GM12878 (cell line): ENCODE data around the gene DNAJC11. TPM values are rescaled to one million over a fixed set of nuclear protein-coding genes. Genes with fewer than 3 reads are reported as not detected.

Experiments used
- ATAC-seq: fragments of 200-7000 bp; cut with Tn5 transposase; 3 replicates; pipeline ENCODE4 v1.9.1; 2020; ENCODE audit warnings: mild to moderate bottlenecking, moderate library complexity
- BruUV-seq: library from RNA; stranded (reverse); fragments of 400-500 nt; replicated peaks from 2 replicates; lab custom pipeline; 2021; lab: Mats Ljungman, UMichigan
- CTCF ChIA-PET: fragments of 300-600 bp; sonication (Branson Sonifier 250); formaldehyde crosslinking; extraction: SDS; loops from one replicate; lab custom pipeline; 2021; ENCODE audit warnings: inconsistent platforms; lab: Yijun Ruan, JAX
- POLR2A ChIA-PET: fragments of 350-600 bp; formaldehyde crosslinking; extraction: SDS; loops from one replicate; lab custom pipeline; 2021; ENCODE audit warnings: inconsistent platforms; lab: Charles Lee
- RAD21 ChIA-PET: fragments of 300-600 bp; sonication (Branson Sonifier 250); formaldehyde crosslinking; loops from one replicate; lab custom pipeline; 2023; ENCODE audit warnings: antibody characterized with exemption; ENCODE audit not compliant: unreplicated experiment; lab: Charles Lee
- SMC1A ChIA-PET: fragments of 300-600 bp; sonication (Branson Sonifier 250); formaldehyde crosslinking; loops from one replicate; lab custom pipeline; 2023; ENCODE audit not compliant: unreplicated experiment, uncharacterized antibody; lab: Charles Lee
- DNase-seq: peaks from one replicate; pipeline ENCODE4 v3.0.0-alpha.2; 2011; ENCODE audit warnings: low read depth, low spot score
- FAIRE-seq: peaks from 3 replicates; lab custom pipeline; 2011; peaks lifted over from hg19 to GRCh38; lab: Jason Lieb, UNC
- H2AFZ ChIP-seq: 2 replicates; pipeline ENCODE4 v1.6.0; 2011; ENCODE audit warnings: low read depth, low read length, control low read depth; ENCODE audit not compliant: control insufficient read depth
- H3K27ac ChIP-seq: 2 replicates; pipeline ENCODE4 v1.5.1; 2011; ENCODE audit warnings: control low read depth; ENCODE audit not compliant: control insufficient read depth, insufficient read depth
- H3K27me3 ChIP-seq, 2 experiments: replicated peaks in 1 of 2; 2 replicates each; pipeline versions ENCODE4 v1.6.0 to v1.6.1; 2011; ENCODE audit warnings: low read length in 1 of 2; ENCODE audit not compliant: control insufficient read depth in 2 of 2, insufficient read depth in 2 of 2
- H3K36me3 ChIP-seq, 2 experiments: 2 replicates each; pipeline ENCODE4 v1.5.1; 2011; ENCODE audit warnings: low read length in 1 of 2; ENCODE audit not compliant: control insufficient read depth in 2 of 2, insufficient read depth in 2 of 2
- H3K4me1 ChIP-seq: 2 replicates; pipeline ENCODE4 v1.6.1; 2011; ENCODE audit warnings: mild to moderate bottlenecking, low read length, moderate library complexity, mixed read lengths; ENCODE audit not compliant: control insufficient read depth, insufficient read depth
- H3K4me2 ChIP-seq: 2 replicates; pipeline ENCODE4 v1.6.0; 2011; ENCODE audit warnings: control low read depth; ENCODE audit not compliant: control insufficient read depth, insufficient read depth
- H3K4me3 ChIP-seq: fragments of 200-600 bp; sonication (generic); 2 replicates; pipeline ENCODE4 v1.5.1; 2016
- H3K79me2 ChIP-seq: 2 replicates; pipeline ENCODE4 v1.6.0; 2011; ENCODE audit warnings: low read length; ENCODE audit not compliant: control insufficient read depth, insufficient read depth
- H3K9ac ChIP-seq: 2 replicates; pipeline ENCODE4 v1.8.0; 2011; ENCODE audit warnings: low read length, control low read depth, mixed read lengths; ENCODE audit not compliant: control insufficient read depth, insufficient read depth
- H3K9me3 ChIP-seq: replicated peaks from 3 replicates; pipeline ENCODE4 v1.5.1; 2011; ENCODE audit warnings: mild to moderate bottlenecking, low read length; ENCODE audit not compliant: control insufficient read depth, insufficient read depth
- H4K20me1 ChIP-seq: 2 replicates; pipeline ENCODE4 v1.6.0; 2011; ENCODE audit not compliant: control insufficient read depth, insufficient read depth
- ASH2L ChIP-seq: fragments of 300-600, 200-600 bp; sonication (generic); IDR thresholded peaks from 2 replicates; pipeline ENCODE4 v1.6.1; 2017; ENCODE audit warnings: low read depth, mild to moderate bottlenecking, borderline replicate concordance
- ATF2 ChIP-seq: IDR thresholded peaks from 2 replicates; pipeline ENCODE4 v1.6.1; 2012; ENCODE audit warnings: low read length, inconsistent platforms
- BCL11A ChIP-seq: IDR thresholded peaks from 2 replicates; pipeline ENCODE4 v1.6.1; 2011; ENCODE audit warnings: low read depth, low read length
- BHLHE40 ChIP-seq, 2 experiments: fragments of 450-650 bp in 1 of 2; IDR thresholded peaks; 2 replicates each; pipeline ENCODE4 v1.6.1; 2011 to 2017; ENCODE audit warnings: low read depth in 2 of 2, borderline replicate concordance in 1 of 2, improper control_type of control experiment in 1 of 2, low read length in 1 of 2, mild to moderate bottlenecking in 1 of 2
- GABPA ChIP-seq: IDR thresholded peaks from 2 replicates; pipeline ENCODE4 v1.6.1; 2014; ENCODE audit warnings: antibody characterized with exemption, low read depth, mild to moderate bottlenecking, inconsistent platforms
- HDAC6 ChIP-seq: fragments of 200-600 bp; sonication (generic); IDR thresholded peaks from one replicate; pipeline ENCODE4 v1.8.0; 2017; ENCODE audit warnings: antibody characterized with exemption; ENCODE audit not compliant: unreplicated experiment
- JUND ChIP-seq: IDR thresholded peaks from 2 replicates; pipeline ENCODE4 v1.6.1; 2012; ENCODE audit warnings: low read depth, mild to moderate bottlenecking, low read length, improper control_type of control experiment, moderate library complexity
- KAT2A ChIP-seq: conservative IDR thresholded peaks from 2 replicates; pipeline ENCODE4 v1.6.1; 2011; ENCODE audit warnings: low read depth, low read length; ENCODE audit not compliant: control insufficient read depth
- MTA3 ChIP-seq: IDR thresholded peaks from 2 replicates; pipeline ENCODE4 v1.6.1; 2012; ENCODE audit warnings: low read length, inconsistent platforms, borderline replicate concordance
- MXI1 ChIP-seq: fragments of 150-350 bp; IDR thresholded peaks from 2 replicates; pipeline ENCODE4 v1.6.1; 2011; ENCODE audit warnings: low read depth, mild to moderate bottlenecking, inconsistent platforms, low read length, improper control_type of control experiment
- MYB ChIP-seq: fragments of 150-350 bp; IDR thresholded peaks from 2 replicates; pipeline ENCODE4 v1.6.1; 2014; ENCODE audit warnings: mild to moderate bottlenecking, low read depth, low read length, borderline replicate concordance
- NR2C2 ChIP-seq: IDR thresholded peaks from 2 replicates; pipeline ENCODE4 v1.6.1; 2011; ENCODE audit warnings: borderline replicate concordance, low read depth; ENCODE audit not compliant: control insufficient read depth, insufficient read length
- POLR2AphosphoS2 ChIP-seq: IDR thresholded peaks from 2 replicates; pipeline ENCODE4 v1.6.1; 2011; ENCODE audit warnings: low read depth, mild to moderate bottlenecking, low read length, improper control_type of control experiment, moderate library complexity
- POU2F2 ChIP-seq: IDR thresholded peaks from 3 replicates; pipeline ENCODE4 v1.6.1; 2011; ENCODE audit warnings: low read depth, mild to moderate bottlenecking, low read length, borderline replicate concordance
- RCOR1 ChIP-seq: conservative IDR thresholded peaks from 2 replicates; pipeline ENCODE4 v1.6.1; 2012; ENCODE audit warnings: low read depth, low read length, improper control_type of control experiment
- SMAD1 ChIP-seq: fragments of 450-650 bp; IDR thresholded peaks from 2 replicates; pipeline ENCODE4 v1.6.1; 2018; ENCODE audit warnings: mild to moderate bottlenecking, low read depth; ENCODE audit not compliant: partially characterized antibody
- SPI1 ChIP-seq: IDR thresholded peaks from 2 replicates; pipeline ENCODE4 v1.6.1; 2011; ENCODE audit warnings: low read depth, mild to moderate bottlenecking, low read length, moderate library complexity, borderline replicate concordance; ENCODE audit not compliant: insufficient read depth
- SREBF2 ChIP-seq: IDR thresholded peaks from 2 replicates; pipeline ENCODE4 v1.6.1; 2012; ENCODE audit warnings: mild to moderate bottlenecking, low read length
- TARDBP ChIP-seq: IDR thresholded peaks from 2 replicates; pipeline ENCODE4 v1.6.1; 2016; ENCODE audit warnings: borderline replicate concordance
- WGBS: methylation state at CpG from one replicate; pipeline ENCODE4 v1.1.6; 2016; ENCODE audit warnings: low lambda C conversion rate; ENCODE audit not compliant: insufficient replicate concordance, insufficient coverage; ENCODE audit errors: missing lambda C conversion rate; 5-methylcytosine and 5-hydroxymethylcytosine counted together
- in situ Hi-C: fragments of 300-500 bp; cut with MboI; formaldehyde crosslinking; loops from 9 replicates; pipeline ENCODE4 v1.14.3; 2018; ENCODE audit warnings: mixed read lengths
- intact Hi-C: fragments of 100-400 bp; cut with micrococcal nuclease; formaldehyde crosslinking; loops from one replicate; pipeline ENCODE4 v1.14.2; 2022; ENCODE audit not compliant: unreplicated experiment
- polyA plus RNA-seq, 11 experiments: library from polyadenylated mRNA; depleted of rRNA in 4 of 11; unstranded in 6 of 11; stranded (reverse) in 5 of 11; fragments of >200 nt; fragmentation: Nextera tagmentation in 4 of 11; fragmentation: Illumina TruSeq in 1 of 11; extraction: Ambion mirVana in 4 of 11; extraction: Trizol in 1 of 11; gene quantifications; 1 replicate in 1 of 11; 2 replicates in 10 of 11; pipeline versions ENCODE4 v1.2.1 to v1.2.3, GENCODE V29; 2011 to 2016; ENCODE audit warnings: inconsistent platforms in 2 of 11, missing spikeins in 2 of 11, low read depth in 1 of 11
- total RNA-seq, 4 experiments: library from RNA; depleted of rRNA in 3 of 4; stranded (reverse); fragments of >200 nt in 3 of 4; fragmentation: Illumina TruSeq in 1 of 4; extraction: Trizol in 1 of 4; gene quantifications; 2 replicates each; pipeline versions ENCODE4 v1.2.1 to v1.2.3, GENCODE V29; 2013 to 2021

Gene DNAJC11
- total and polyA plus RNA-seq, 10 of the 15 experiments (the other 5 are each of a cell fraction or from before 2014, with no cell fraction given) = 5.0 to 58.8 (median 39.5) TPM

GRCh38 chr1:6591644-6592043, 110.0 kb downstream of the DNAJC11 start (continued):
- no peak for TF ChIP-seq POU2F2
- TF ChIP-seq KAT2A = no peak
- TF ChIP-seq JUND = no peak
- no peak for TF ChIP-seq MXI1
- TF ChIP-seq BCL11A = no peak
- no peak for TF ChIP-seq RCOR1
- TF ChIP-seq BHLHE40 (IDR thresholded peaks at IDR 0.05; ENCODE audit: borderline replicate concordance in 1 of 2, low read depth in 2 of 2, low read length in 1 of 2) = no peak
- no peak for TF ChIP-seq GABPA
- no peak for TF ChIP-seq MYB
- TF ChIP-seq SREBF2 = no peak

GRCh38 chr1:6591222-6591621, 110.4 kb downstream of the DNAJC11 start:
- Histone ChIP-seq H3K4me3 (no peak overlapping the region), H3K27ac (no peak overlapping the region), H3K79me2 (no peaks in the 10 kb centered on the region), H2AFZ (no peak overlapping the region), H3K27me3 (no peaks in the 10 kb centered on the region), H3K4me1 (no peaks in the 10 kb centered on the region), H4K20me1 (no peaks in the 10 kb centered on the region), H3K4me2 (no peak overlapping the region), H3K36me3 (peaks cover 15 to 25% of the 10 kb centered on the region in 2 experiments), H3K9me3 (no peaks in the 10 kb centered on the region), H3K9ac (no peak overlapping the region)
- no TSS peak for BruUV-seq
- no peak for TF ChIP-seq HDAC6
- no peak for TF ChIP-seq NR2C2
- TF ChIP-seq SPI1 = peak; percentile 25; the same call in 1 of the 2 replicates
- no peak for TF ChIP-seq MTA3
- no peak for TF ChIP-seq TARDBP
- TF ChIP-seq POLR2AphosphoS2 = 0 out of 2 replicates have a peak, but pooled peaks have one; percentile 21
- no peak for TF ChIP-seq ATF2
- TF ChIP-seq ASH2L = no peak
- no peak for TF ChIP-seq SMAD1
- CTCF ChIA-PET = interaction anchor here (0.5 kb wide), 1 partner anchor 43 kb away, joined by 3 read pairs; no protein-coding TSS in a partner anchor
- in situ Hi-C loops = no loop called here
- FAIRE-seq (no peak), ATAC-seq (peak; percentile 45), DNase-seq (no peak)
- intact Hi-C loops = no loop called here
- POLR2A ChIA-PET = no interaction called here
- RAD21 ChIA-PET = no interaction called here
- SMC1A ChIA-PET = no interaction called here
- 79% methylated on average over 13 of the region's 13 CpGs for WGBS
